HL-60 (cell line): ENCODE results near the gene LEKR1.
"Not testable (repeated sequence)": the region's sequence is repeated elsewhere in the genome, so short reads cannot be mapped to it uniquely, and the experiment has no call there.

ENCODE experiments used
- CTCF ChIP-seq: IDR thresholded peaks from one replicate; pipeline ENCODE4 v1.5.1; 2011; ENCODE audit warnings: low read length, control low read depth, inconsistent platforms; ENCODE audit not compliant: insufficient read depth
- GABPA ChIP-seq: IDR thresholded peaks from 2 replicates; pipeline ENCODE4 v1.6.1; 2012; ENCODE audit warnings: low read depth
- POLR2AphosphoS5 ChIP-seq: IDR thresholded peaks from 2 replicates; pipeline ENCODE4 v1.6.1; 2012; ENCODE audit warnings: low read depth
- SPI1 ChIP-seq: IDR thresholded peaks from 2 replicates; pipeline ENCODE4 v1.6.1; 2012; ENCODE audit warnings: low read depth, mild to moderate bottlenecking, borderline replicate concordance

DNA sequence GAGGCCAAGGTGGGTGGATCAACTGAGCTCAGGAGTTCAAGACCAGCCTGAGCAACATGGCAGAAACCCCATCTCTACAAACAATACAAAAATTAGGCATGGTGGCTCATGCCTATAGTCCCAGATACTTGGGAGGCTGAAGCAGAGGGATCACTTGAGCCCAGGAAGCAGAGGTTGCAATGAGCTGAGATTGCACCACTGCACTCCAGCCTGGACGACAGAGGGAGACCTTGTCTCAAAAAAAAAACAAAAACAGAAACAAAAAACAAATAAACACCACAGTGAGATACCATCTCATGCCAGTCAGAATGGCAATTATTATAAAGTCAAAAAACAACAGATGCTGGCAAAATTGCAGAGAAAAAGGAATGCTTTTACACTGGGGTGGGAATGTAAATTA, 69.2 kb downstream of the LEKR1 start:
- TF ChIP-seq GABPA, CTCF, POLR2AphosphoS5, SPI1: not testable (repeated sequence)
